ENCODE measurements around the gene IRF2. TPM values are rescaled to one million over a fixed set of nuclear protein-coding genes. Genes with fewer than 3 reads are reported as not detected.
A peak's percentile ranks its signal among the peaks of the same experiment; 100 is the strongest.

The IRF2 gene
- total RNA-seq, 4 donors from 2014 or later = 23.7 to 36.8 (median 30.4) TPM

- TF ChIP-seq CTCF (IDR thresholded peaks at IDR 0.05) = no peak
- TF ChIP-seq EP300 (IDR thresholded peaks at IDR 0.05) = no peak
- TF ChIP-seq POLR2A (IDR thresholded peaks at IDR 0.05) = no peak
- DNase-seq (ENCODE audit: low spot score in 2 of 2) = no peak
- Histone ChIP-seq H3K36me3 (no peaks in the 10 kb centered on the region), H3K27me3 (no peaks in the 10 kb centered on the region), H3K9me3 (peaks cover 0 to 3% (median 0%) of the 10 kb centered on the region in 4 donors), H3K4me3 (no peak overlapping the region), H3K4me1 (no peaks in the 10 kb centered on the region), H3K27ac (peak overlapping the region in 1 of 4 donors; percentile 13)
- WGBS, 2 donors = 50 to 58% methylated on average over 4 of the region's 4 CpGs
Observed at GRCh38 chr4:184500748-184501589, 26.6 kb upstream of the IRF2 start.

GRCh38 chr4:184499996-184500395 is 25.6 kb upstream of the IRF2 start:
- Histone ChIP-seq H3K27me3 (no peaks in the 10 kb centered on the region), H3K27ac (no peak overlapping the region), H3K4me3 (no peak overlapping the region), H3K36me3 (no peaks in the 10 kb centered on the region), H3K4me1 (no peaks in the 10 kb centered on the region), H3K9me3 (peaks cover 0 to 3% (median 0%) of the 10 kb centered on the region in 4 donors)
- TF ChIP-seq CTCF (IDR thresholded peaks at IDR 0.05) (no peak), POLR2A (IDR thresholded peaks at IDR 0.05) (no peak), EP300 (IDR thresholded peaks at IDR 0.05) (no peak)
- DNase-seq (ENCODE audit: low spot score in 2 of 2) = no peak

- Histone ChIP-seq H3K27me3 (no peaks in the 10 kb centered on the region), H3K4me1 (no peaks in the 10 kb centered on the region), H3K36me3 (no peaks in the 10 kb centered on the region), H3K4me3 (no peak overlapping the region), H3K9me3 (peaks cover 0 to 3% (median 0%) of the 10 kb centered on the region in 4 donors), H3K27ac (no peak overlapping the region)
- TF ChIP-seq EP300 (IDR thresholded peaks at IDR 0.05) (no peak), CTCF (IDR thresholded peaks at IDR 0.05) (no peak)
- whole genome bisulfite sequencing, 2 donors = 91 to 92% methylated on average over 10 of the region's 10 CpGs
- DNase-seq (ENCODE audit: low spot score in 2 of 2) = no peak
Observed at GRCh38 chr4:184498598-184498997, 24.2 kb upstream of the IRF2 start.

- WGBS, 2 donors = 94% methylated on average over 8 of the region's 8 CpGs
Observed at GRCh38 chr4:184489771-184490170, 15.4 kb upstream of the IRF2 start.

More at GRCh38 chr4:184489771-184490170, 15.4 kb upstream of the IRF2 start:
- peaks cover 0 to 9% (median 0%) of the 10 kb centered on the region in 3 donors for H3K36me3 ChIP-seq
- peaks cover 0 to 5% (median 0%) of the 10 kb centered on the region in 4 donors for H3K9me3 ChIP-seq
- H3K27me3 ChIP-seq = no peaks in the 10 kb centered on the region
- no peak overlapping the region for H3K4me3 ChIP-seq
- TF ChIP-seq POLR2A (IDR thresholded peaks at IDR 0.05) (no peak), CTCF (IDR thresholded peaks at IDR 0.05) (no peak), EP300 (IDR thresholded peaks at IDR 0.05) (no peak)
- no peaks in the 10 kb centered on the region for H3K4me1 ChIP-seq
- no peak overlapping the region for H3K27ac ChIP-seq
- DNase-seq (ENCODE audit: low spot score in 2 of 2) = no peak
